RCC 7860 (cell line): ENCODE results near the gene CADM2.

Experiments
- DNase-seq: peaks from one replicate; pipeline ENCODE4 v3.0.0-alpha.2; 2015; ENCODE audit warnings: low spot score
- FAIRE-seq: peaks from 2 replicates; lab custom pipeline; 2012; peaks lifted over from hg19 to GRCh38; lab: Jason Lieb, UNC

CADM2 gene

DNA sequence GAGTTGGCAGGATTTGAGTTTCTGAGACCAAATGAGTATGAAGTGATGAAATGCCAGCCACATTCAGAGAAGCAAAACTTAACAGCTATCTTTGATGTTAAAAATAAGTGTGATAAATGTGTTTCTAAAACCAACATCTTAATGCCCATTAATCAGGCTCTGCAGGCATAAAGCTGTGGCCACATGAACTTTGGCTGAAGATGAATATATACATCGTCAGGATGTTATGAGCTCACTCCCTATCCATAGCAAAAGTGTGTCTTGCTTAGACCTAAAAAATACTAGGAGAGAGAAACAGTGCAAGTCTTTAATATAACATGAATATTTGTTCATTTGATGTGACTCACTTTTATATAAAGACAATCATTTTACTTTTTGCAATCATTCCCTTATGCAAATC is 218.0 kb downstream of the CADM2 start:
- DNase-seq: no peak
- no peak for FAIRE-seq

DNA sequence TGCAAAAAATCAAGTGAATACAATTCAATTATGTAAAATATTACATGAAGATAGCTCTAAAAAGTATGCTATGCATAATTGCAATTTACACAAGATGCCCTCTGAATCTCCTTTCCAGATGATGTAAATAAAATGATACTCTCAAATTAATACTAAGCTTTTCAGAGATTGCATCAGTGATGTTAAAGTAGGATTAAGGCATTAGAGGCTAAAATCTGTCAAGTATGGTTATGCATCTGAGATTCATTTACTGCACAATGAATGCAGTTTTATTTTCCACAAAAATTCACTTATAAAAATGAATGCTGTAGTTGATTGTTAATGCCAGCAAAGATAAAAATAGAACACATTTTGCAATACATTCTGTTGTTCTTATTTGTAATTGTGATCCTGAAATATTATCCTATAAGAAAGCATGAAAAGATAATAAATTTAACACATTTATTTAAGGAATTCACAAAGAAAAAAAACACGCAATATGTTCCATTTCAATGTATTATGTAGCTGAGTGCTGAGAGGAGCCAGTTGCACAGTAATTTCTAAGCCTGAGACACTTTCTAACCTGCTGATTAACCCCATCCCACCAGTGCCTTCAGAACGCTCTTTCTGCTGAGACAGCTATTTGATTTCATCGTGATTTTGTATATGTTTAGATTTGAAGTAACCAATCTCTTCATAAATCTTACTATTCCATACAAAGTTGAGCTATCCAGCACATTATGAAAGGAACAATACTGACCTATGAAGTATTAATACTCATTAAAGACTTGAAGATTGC is 224.4 kb downstream of the CADM2 start:
- no peak for DNase-seq
- no peak for FAIRE-seq

DNA sequence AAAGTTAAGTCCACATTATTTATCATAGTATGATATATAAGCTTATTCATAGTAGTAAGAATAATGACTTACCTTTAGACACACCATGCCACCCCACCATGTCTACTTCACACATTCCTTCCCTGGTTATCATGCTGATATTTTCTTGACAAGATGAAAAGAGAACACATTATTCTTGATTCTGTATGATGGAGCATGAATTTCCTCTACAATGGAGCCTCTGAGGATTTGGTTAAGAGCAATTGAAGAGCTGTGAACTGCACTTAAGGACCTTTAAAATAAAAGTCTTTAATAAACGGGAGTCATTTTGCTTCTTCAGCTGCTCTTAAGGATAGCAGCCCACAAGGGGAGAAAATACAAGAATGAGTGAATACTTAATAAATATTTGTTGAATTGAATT is 226.7 kb downstream of the CADM2 start:
- DNase-seq (no peak), FAIRE-seq (no peak)

DNA sequence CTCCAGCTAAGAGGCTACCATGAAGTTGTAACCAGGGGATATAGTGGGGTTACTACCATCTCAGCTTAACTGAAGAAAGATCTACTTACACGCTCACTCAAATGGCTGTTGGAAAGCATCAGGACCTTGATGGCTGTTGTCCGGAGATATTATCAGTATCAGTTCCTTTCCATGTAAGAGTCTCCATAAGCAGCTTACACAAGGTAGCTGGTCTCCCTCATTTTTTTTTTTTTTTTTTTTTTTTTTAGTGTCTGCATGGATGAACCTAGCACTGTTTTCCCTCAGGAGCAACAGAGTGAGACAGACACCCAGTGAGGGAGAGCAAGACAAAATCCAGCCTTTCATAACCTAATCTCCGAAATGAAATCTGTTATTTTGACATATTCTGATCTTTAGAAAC is 230.9 kb downstream of the CADM2 start:
- DNase-seq: no peak
- no peak for FAIRE-seq

DNA sequence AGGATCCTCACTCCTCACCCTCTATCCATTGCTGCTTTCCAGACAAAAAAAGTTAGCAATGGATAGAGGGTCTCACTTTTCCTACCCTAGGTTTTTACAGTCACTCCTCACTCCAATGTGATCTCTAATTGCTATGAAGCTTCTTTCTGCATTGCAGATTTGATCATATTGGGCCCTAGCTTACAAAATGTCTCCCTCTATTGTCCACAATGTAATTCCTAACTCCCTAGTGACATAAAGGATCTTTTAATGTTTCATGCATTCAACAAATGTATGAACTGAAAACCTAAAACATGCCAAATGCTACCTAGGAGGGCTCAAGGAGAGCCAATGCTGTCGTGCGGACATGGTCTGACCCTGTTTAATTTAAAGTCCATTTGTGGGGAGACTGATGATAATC is 234.8 kb downstream of the CADM2 start:
- FAIRE-seq (no peak), DNase-seq (no peak)

DNA sequence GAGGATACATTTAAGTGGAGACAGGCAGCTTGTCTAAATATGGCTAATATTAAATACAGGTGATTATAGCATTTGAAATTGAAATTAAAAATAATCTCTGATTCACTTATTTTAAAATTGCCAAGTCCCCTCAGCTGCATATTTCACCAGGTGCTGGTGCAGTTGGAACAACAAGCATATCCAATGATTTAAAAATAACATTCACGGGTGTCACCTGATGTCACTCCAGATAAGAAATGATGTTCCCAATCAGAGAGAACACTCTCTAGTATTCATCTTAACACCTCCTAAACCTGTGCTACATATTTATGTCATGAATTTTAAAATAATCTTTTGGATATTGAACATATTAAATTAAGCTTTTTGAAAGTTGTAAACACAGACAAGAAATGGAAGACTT is 249.9 kb downstream of the CADM2 start:
- DNase-seq: no peak
- no peak for FAIRE-seq

DNA sequence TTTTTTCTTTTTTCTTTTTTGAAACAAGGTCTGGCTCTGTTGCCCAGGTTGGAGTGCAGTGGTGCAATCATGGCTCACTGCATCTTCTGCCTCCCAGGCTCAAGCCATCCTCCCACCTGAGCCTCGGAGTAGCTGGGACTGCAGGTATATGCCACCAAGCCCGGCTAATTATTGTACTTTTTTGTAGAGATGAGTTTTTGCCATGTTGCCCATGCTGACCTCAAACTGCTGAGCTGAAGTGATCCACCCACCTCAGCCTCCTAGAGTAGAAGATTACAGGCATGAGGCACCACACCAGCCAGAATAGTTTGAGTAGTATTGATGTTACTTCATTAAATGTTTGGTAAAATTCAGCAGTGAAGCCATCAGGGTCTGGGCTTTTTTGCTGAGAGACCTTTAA is 251.8 kb downstream of the CADM2 start:
- DNase-seq (no peak), FAIRE-seq (no peak)

DNA sequence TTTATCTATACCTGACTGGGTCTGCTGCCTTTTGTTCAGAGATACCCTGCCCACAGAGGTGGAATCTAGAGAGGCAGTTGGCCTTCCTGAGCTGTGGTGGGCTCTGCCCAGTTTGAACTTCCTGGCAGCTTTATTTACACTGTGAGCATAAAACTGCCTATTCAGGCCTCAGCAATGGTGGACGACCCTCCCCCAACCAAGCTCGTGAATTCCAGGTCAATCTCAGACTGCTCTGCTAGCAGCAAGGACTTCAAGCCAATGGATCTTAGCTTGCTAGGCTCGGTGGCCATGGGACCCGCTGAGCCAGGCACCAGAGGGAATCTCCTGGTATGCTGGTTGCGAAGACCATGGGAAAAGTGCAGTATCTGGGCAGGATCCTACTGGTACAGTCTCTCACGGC is 270.2 kb downstream of the CADM2 start:
- DNase-seq: no peak
- FAIRE-seq: no peak

DNA sequence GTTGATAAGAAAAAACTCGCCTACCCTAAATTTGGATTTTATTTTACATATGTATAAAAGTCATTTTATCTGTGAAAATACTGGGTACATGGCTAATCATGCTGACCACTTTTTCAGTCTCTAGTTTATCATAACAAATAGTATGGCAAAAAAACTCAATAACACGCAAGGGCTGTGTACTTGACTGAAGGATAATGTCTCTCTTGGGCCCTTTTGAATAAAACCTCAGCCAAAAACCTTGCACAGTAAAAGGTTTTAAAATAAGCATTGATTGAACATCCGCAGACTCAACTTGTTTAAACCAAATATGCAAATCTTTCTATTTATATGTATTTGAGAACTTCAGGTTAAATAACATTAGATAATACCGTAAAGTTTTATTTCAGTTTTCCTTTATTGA is 285.3 kb downstream of the CADM2 start:
- no peak for FAIRE-seq
- DNase-seq: no peak

DNA sequence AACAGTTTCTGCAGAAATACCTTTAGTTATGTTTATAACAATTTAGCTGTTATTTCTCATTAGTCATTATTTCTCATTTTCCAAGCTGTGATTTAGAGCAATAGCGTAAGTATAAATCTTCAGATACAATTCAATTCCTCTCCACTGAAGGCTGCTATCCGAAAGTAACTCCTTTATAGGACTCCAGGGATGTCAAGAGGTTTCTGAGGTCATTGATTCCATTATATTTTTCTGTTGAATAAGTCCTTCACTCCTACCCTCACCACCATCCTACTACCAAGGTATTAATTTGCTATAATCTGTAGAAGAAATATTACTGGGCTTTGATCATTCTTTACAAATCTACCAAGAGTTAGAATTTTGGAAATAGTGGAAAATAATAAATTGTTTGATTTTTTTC is 285.7 kb downstream of the CADM2 start:
- FAIRE-seq: no peak
- no peak for DNase-seq

DNA sequence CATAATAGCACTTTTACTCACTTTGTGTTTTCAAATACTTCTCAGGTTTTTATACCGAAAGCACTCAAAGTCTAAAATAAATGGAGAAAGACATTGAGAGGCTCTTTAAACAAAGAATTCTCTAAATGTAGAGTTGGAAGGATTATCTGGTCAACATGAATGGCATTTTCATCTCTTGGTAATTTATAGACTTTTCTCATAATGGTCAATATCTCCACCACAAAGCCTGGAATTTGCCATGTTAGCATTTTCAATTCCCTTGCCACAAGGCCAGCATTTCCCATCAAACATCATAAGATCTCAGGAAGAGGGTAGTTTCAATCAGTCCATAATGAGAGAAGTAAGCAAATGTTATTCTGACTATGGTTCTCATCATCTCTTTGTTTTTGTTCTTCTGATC is 293.0 kb downstream of the CADM2 start:
- FAIRE-seq (no peak), DNase-seq (no peak)

DNA sequence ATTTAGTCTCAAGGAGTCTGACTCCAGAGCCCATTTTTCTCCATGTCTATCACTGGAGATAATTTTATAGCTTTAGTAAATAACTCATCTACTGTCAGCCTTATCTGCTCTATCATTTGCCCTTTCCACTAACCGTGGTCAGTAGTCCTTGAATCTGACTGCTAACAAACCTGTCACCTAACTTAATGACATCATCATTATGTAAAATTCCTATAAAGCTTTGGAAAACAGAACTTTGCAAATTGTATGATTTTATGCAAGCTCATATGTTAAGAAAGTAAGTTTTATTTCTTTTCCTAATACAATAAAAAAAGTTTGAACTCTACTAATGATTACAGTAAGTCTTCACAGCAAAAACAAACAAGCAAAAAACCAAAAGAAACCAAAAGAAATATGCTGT is 293.9 kb downstream of the CADM2 start:
- FAIRE-seq (no peak), DNase-seq (no peak)

DNA sequence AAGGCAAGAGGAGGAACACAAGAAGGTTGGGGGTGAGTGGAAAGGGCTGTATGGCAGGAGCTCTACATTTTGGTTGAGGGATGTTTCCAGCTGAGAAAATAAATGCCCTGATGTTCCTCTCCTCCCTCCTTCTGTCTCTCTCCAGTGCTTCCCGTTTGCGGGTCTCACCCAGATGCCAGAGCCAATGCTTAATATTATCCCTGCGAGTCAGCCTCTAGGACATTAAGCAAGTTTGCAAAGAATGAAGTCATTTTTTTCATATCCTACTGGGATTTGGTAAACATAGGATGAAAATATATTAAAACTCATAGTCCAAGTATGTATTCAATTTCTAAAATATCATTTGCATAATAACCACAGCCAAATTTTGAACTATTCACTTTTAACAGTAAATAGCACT is 295.9 kb downstream of the CADM2 start:
- DNase-seq: no peak
- no peak for FAIRE-seq

DNA sequence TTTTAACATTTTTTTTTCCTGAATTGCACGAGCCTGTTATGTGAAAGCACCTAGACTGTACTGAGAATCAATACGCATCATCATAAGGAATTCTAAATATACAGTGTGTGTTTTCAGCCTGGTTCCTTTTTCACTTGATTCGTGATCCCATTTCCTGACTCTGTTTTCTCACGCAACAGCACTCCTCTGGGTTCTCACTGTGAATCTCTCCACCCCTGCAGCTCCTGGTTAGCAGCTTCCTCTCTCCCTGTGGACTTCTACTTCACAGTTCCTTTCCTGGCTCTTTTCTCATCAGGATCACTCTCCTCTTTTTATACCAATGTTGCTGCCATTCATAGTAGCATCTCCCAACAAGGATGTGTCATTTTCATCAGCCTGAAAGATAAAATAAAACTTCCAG is 297.2 kb downstream of the CADM2 start:
- DNase-seq: no peak
- FAIRE-seq: no peak

DNA sequence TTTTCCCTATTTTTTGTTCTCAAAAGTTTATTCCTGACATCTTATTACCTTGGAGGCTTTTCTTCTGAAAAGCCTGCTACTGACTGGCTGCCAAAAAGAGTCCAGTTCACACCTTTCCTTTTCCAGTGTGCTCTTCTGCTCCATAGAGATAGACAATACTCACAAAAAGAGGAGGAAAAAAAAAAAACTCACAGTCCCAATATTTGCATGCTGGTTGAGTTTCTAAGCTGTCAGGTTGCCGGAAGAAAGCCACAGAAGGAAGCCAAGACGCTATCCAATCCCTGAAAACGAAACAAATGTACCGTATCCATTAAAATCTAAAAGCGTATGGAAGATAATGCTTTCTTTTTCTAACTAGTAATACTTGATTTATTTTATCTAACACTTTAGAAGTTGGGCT is 299.5 kb downstream of the CADM2 start:
- DNase-seq (no peak), FAIRE-seq (no peak)

DNA sequence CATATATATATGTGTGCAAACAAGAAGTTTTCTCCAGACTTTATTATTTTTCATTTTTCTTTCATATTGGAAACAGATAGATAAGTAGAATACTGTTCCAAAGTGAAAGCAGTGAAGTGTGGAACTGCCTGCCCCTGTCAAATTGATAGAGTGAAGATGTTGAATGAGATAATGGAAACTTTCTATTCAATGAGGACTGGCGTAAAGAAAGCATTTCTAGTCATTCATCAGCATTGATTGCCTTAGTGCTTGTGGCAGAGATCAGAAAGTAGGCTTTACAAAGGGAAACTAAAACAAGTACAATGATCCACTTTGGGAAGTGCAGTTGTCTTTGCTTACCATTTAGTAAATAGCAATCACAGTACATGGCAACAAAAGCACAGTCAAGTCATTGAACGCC is 300.0 kb downstream of the CADM2 start:
- FAIRE-seq (no peak), DNase-seq (no peak)

DNA sequence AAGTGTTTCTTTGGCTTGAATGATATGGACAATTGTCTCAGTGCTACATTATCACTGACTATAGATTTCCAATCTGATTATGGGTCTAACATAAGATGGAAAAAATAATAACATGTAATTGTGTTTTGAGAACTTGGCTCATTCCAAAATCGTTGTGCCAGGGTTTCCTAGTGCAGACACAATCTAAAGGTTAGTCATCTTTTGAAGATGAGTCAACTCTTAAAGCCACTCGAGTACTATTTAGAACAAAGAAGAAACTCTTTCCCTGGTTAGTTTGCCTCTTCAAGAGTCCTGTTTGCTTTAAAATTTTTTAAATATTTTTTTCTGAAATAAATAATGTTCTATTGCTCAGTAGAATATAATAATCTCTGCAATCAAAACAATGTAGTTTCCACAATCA is 301.0 kb downstream of the CADM2 start:
- DNase-seq (no peak), FAIRE-seq (no peak)

DNA sequence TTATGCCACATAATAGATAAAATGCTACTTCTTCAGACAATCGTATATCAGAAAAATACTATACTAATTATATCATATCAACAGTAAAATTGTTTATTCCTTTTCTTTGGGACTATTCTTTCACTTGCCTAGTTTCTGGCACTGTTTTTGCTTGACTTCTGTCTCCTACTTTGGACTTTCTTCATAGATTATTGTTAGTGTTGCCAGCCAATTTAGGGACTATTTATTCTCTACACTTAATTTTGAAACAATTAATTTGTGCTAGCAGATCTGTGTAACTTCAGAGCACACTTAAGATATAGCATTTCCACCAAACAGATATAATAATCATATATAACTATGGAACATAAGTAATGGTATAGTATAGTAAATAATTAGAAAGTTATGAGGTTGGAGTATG is 305.6 kb downstream of the CADM2 start:
- no peak for FAIRE-seq
- DNase-seq: no peak

DNA sequence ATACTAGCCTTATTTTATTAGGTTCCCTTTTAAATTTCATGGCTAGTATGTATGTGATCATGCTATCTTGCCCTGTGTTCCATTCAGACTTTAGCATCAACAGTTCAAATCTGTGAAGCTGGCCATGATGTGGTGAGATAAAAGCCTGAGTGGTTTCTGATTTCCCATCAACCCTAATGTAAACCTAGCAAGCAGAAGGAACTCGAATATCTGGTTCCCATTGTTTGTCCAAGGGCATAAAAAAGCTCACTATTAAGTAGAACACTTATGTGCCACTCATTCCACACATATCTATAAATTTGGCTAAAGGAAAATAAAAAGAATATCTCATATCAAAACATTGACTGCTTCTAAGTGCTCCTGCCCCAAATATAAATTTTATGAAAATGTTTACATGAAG is 311.7 kb downstream of the CADM2 start:
- DNase-seq (no peak), FAIRE-seq (no peak)

DNA sequence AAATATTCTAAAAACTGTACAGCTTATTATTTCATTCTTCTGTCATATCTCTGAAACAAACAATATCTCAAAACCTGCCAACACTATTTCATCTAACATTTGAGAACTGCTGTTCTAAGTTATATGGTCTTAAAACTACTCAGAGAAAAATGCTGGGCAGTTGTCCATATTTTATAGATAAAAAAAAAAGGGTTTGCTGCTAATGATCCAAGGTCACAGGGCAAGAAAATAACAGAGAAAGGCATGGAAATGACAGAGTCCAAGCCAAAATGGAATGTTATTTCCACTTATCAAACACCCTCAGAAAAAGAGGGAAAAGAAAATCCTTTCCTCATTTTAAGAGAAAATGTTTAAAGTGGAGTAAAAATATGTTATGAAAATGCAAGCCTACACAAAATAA is 313.1 kb downstream of the CADM2 start:
- FAIRE-seq (no peak), DNase-seq (no peak)

DNA sequence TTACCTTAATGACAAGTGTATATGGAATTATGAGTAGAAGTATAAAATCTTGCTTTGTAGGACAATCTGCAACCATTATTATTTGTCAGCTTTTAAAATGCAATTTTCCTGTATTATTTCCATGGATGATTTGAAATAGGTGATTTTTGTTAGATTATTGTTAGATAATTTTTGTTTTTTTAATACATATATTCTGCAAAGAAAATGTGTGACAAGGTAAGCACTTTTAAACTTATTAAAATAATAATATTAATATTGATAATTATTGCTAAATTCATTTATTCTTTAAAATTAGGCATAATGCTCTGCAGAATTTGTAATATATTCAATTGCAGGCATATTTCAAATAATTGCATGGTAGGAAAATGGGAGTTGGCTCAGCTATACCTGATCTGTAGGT is 329.5 kb downstream of the CADM2 start:
- DNase-seq: no peak
- no peak for FAIRE-seq

DNA sequence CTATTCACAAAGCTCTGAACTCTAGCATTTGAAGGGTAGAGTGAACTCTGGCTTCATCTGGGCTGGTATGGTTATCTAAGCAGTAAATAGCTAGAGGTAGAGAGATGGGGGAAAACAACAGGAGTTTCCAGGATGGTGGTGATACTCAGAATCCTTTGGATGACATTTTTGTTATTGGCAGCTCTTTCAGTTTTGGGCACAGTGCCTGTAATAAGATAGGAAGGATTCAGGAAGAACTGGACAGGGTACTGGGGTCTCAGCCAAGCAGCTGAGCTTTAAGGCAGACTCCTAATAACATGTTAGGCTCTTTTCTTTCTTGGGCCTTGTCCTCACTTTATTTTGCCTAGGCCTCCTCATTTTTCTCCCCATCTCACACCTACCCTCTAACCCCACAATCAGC is 338.5 kb downstream of the CADM2 start:
- no peak for FAIRE-seq
- no peak for DNase-seq

DNA sequence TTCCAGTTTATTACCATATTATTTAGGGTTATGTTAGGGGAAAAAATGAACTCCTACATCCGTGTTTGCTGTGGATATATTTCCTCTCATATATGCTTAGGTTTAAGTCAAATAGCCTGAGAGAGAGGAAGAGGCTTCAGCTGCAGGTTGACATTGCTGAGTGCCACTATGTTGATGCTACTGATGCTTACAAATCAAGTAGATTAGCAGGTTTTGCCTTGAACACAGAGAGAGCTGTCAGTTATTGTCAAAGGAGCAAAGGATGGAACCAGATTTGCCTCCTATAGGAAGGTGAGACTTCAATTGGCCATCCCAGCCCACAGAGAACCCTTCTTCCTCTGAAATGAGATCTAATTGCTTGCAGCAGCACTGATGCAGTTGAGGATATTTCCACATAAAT is 339.2 kb downstream of the CADM2 start:
- DNase-seq (no peak), FAIRE-seq (no peak)
